ENCODE results near the gene PROSER3. TPM values are rescaled to one million over a fixed set of nuclear protein-coding genes. Genes with fewer than 3 reads are reported as not detected.
A peak's percentile ranks its signal among the peaks of the same experiment; 100 is the strongest.

PROSER3 gene
- total and polyA plus RNA-seq, 2 experiments from 2014 or later = 21.8 to 28.0 TPM

- peaks cover 54% of the 10 kb centered on the region for H3K4me1 Mint-ChIP-seq
- Histone ChIP-seq H3K4me3 (peak overlapping the region; percentile 85; the same call in 1 of the 2 replicates), H3K9me2 (ENCODE audit: insufficient read depth) (no peaks in the 10 kb centered on the region), H3K79me2 (replicated peaks; ENCODE audit: insufficient read depth) (peaks cover 16% of the 10 kb centered on the region), H4K20me1 (replicated peaks; ENCODE audit: insufficient read depth) (peaks cover 11% of the 10 kb centered on the region), H3F3A (replicated peaks; ENCODE audit: low read depth) (peaks cover 10% of the 10 kb centered on the region; the same call in 1 of the 2 replicates), H3K27ac (ENCODE audit: low read depth) (no peak overlapping the region), H3K36me3 (ENCODE audit: insufficient read depth) (no peaks in the 10 kb centered on the region), H3K4me2 (peak overlapping the region; percentile 99), H2AFZ (no peak overlapping the region), H3K27me3 (ENCODE audit: insufficient read depth) (no peaks in the 10 kb centered on the region), H3K4me1 (ENCODE audit: insufficient read depth) (peaks cover 48% of the 10 kb centered on the region)
- DNase-seq (ENCODE audit: low spot score) (peak; percentile 68), ATAC-seq (no peak)
- peaks cover 28% of the 10 kb centered on the region for H3K27me3 Mint-ChIP-seq (ENCODE audit: insufficient read depth, low read depth, poor library complexity)
- no peak overlapping the region for H3K27ac Mint-ChIP-seq
- peaks cover 3% of the 10 kb centered on the region; the same call in 1 of the 3 replicates for H3K36me3 Mint-ChIP-seq (ENCODE audit: low read depth)
- TF ChIP-seq ETS1 (IDR thresholded peaks at IDR 0.05) = no peak
- peak; percentile 14 to 32; a peak in 2 of 4 replicates for TF ChIP-seq CTCF (conservative IDR thresholded peaks at IDR 0.05; ENCODE audit: low read depth in 2 of 2)
- no peaks in the 10 kb centered on the region for H3K9me3 Mint-ChIP-seq
- peak overlapping the region; percentile 88 for H3K4me3 Mint-ChIP-seq
Observed at GRCh38 chr19:35714601-35715354, 43.2 kb upstream of the PROSER3 start.

- DNase-seq (ENCODE audit: low spot score) = no peak
- Histone ChIP-seq H3K4me3 (peak overlapping the region; percentile 85), H3K4me1 (ENCODE audit: insufficient read depth) (peaks cover 47% of the 10 kb centered on the region), H3K9me2 (ENCODE audit: insufficient read depth) (no peaks in the 10 kb centered on the region), H2AFZ (no peak overlapping the region), H4K20me1 (replicated peaks; ENCODE audit: insufficient read depth) (peaks cover 11% of the 10 kb centered on the region), H3K4me2 (peak overlapping the region; percentile 99), H3F3A (replicated peaks; ENCODE audit: low read depth) (peaks cover 10% of the 10 kb centered on the region; the same call in 1 of the 2 replicates), H3K27me3 (ENCODE audit: insufficient read depth) (no peaks in the 10 kb centered on the region), H3K36me3 (ENCODE audit: insufficient read depth) (no peaks in the 10 kb centered on the region), H3K27ac (ENCODE audit: low read depth) (no peak overlapping the region), H3K79me2 (replicated peaks; ENCODE audit: insufficient read depth) (peaks cover 21% of the 10 kb centered on the region)
- no peaks in the 10 kb centered on the region; the same call in 2 of the 3 replicates for H3K9me3 Mint-ChIP-seq
- no peak overlapping the region for H3K27ac Mint-ChIP-seq
- peaks cover 7% of the 10 kb centered on the region for H3K36me3 Mint-ChIP-seq (ENCODE audit: low read depth)
- ATAC-seq = no peak
- H3K4me1 Mint-ChIP-seq = peaks cover 53% of the 10 kb centered on the region
- H3K27me3 Mint-ChIP-seq (ENCODE audit: insufficient read depth, low read depth, poor library complexity) = peaks cover 30% of the 10 kb centered on the region
- peak overlapping the region; percentile 88 for H3K4me3 Mint-ChIP-seq
- TF ChIP-seq NANOG (IDR thresholded peaks at IDR 0.05; ENCODE audit: borderline replicate concordance) (no peak), CREB1 (CRISPR knock-in tag; IDR thresholded peaks at IDR 0.05; ENCODE audit: low read depth) (no peak), CTCF (conservative IDR thresholded peaks at IDR 0.05; ENCODE audit: low read depth in 2 of 2) (no peak), STAT1 (IDR thresholded peaks at IDR 0.05; ENCODE audit: unreplicated experiment) (no peak), POLR2AphosphoS5 (IDR thresholded peaks at IDR 0.05; ENCODE audit: low read depth) (no peak), ZNF462 (CRISPR knock-in tag; IDR thresholded peaks at IDR 0.05) (no peak)
Observed at GRCh38 chr19:35715355-35715809, 42.6 kb upstream of the PROSER3 start.

All from GM23338 (cell line).